GM12865 (cell line): ENCODE measurements around the gene HAUS8.

Source experiments
- DNase-seq: peaks from one replicate; pipeline ENCODE4 v3.0.0; 2010; ENCODE audit warnings: low read depth
- H3K4me3 ChIP-seq: 2 replicates; pipeline ENCODE4 v1.5.1; 2011; ENCODE audit warnings: mild to moderate bottlenecking, low read depth, low read length, control low read depth
- CTCF ChIP-seq: IDR thresholded peaks from 2 replicates; pipeline ENCODE4 v1.5.1; 2011; ENCODE audit warnings: low read length, control low read depth, low read depth, inconsistent platforms; ENCODE audit not compliant: insufficient read depth; ENCODE audit errors: missing control alignments

Gene HAUS8

GRCh38 chr19:17011485-17011884 is 63.8 kb downstream of the HAUS8 start:
- no peak for TF ChIP-seq CTCF
- no peak overlapping the region for H3K4me3 ChIP-seq
- DNase-seq = no peak

- TF ChIP-seq CTCF = no peak
- DNase-seq = no peak
- no peak overlapping the region for H3K4me3 ChIP-seq
Measured at GRCh38 chr19:17006579-17006978, 68.7 kb downstream of the HAUS8 start.

DNA sequence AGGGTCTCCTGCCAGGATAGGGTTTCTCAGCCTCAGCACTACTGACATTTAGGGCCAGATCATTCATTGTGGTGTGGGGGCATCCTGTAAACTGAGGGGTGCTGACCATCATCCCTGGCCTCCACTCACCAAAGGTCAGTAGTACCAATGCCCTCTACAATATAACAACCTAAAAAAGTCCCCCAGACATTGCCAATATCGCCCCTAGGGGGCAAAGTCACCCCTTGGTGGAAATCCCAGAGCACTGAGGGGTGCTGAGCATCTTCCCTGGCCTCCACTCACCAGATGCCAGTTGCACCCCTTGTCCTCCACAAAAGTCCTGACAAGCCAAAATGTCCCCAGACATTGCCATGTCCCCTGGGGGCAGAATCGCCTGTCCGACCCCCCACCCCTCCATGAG is 70.3 kb downstream of the HAUS8 start:
- no peak for DNase-seq
- no peak overlapping the region for H3K4me3 ChIP-seq
- peak; percentile 21 for TF ChIP-seq CTCF

DNA sequence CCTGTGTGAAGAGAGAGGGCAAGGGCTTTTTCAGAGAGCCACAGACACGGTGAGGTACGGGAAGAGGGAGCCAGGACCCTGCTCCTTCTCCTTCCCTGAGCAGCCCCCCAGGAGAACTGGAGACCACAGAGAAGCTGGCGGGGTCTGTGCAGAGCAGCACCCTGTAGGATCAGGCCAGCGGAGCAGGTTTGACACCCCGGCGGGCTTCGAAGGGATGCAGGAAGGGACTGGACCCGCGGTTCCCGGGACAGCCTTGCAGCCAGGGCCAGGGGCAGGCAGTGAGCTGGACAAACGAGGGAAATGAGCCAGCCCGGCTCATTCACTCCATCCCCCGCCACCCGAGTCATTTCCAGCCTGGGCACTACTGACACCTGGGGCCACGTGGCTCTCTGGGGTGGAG is 70.9 kb downstream of the HAUS8 start:
- no peak for DNase-seq
- no peak overlapping the region for H3K4me3 ChIP-seq
- no peak for TF ChIP-seq CTCF

GRCh38 chr19:17002455-17002854 is 72.8 kb downstream of the HAUS8 start:
- no peak for TF ChIP-seq CTCF
- no peak overlapping the region for H3K4me3 ChIP-seq
- DNase-seq = no peak

GRCh38 chr19:17001603-17002183 is 73.6 kb downstream of the HAUS8 start:
- TF ChIP-seq CTCF = no peak
- no peak overlapping the region for H3K4me3 ChIP-seq
- DNase-seq = no peak
